Stimulated activated CD8-positive, alpha-beta memory T cell treated with anti-CD3 and anti-CD28 coated beads, Interleukin-15, amount 100 ng/mL, for 48 hours (primary cell): Measurements from ENCODE around the gene SORCS2.

Source experiments
- DNase-seq, 2 donors: peaks; one replicate each; pipeline ENCODE4 v3.0.0-alpha.2; 2020; ENCODE audit warnings: low read depth in 2 of 2

The SORCS2 gene

GRCh38 chr4:7186031-7186430 lies 6.3 kb upstream of the SORCS2 start:
- no peak for DNase-seq

DNA sequence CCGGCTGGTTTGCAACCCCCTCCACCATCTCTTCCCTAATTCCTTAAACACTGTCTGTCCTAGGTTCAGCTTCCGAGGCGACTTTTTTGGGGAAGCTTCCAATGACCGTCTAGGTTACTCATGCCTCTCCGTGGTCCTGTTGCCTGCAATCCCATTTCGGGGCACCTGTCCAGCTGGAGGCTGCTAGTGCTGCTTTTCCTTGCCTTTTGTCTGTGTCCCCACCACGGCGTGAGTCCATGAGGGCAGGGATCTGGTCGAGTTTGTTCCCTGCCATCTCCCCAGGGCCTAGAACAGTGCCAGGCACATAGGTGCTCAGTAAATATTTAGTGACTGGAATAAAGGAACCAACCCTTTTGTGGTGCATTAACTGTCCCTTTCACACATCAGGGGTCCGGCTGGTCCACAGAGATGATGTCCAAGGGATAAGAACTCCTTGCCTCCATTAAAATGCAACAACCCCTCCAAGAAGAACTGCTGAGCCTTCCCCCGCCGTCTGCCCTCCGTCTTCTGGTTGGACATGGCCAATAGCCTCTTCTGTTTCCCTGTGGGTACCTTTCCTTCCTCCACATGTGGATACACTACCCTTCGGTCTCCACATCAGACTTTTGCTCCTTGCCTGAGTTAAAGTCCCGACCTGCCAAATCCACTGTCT lies 5.7 kb upstream of the SORCS2 start:
- DNase-seq = no peak

GRCh38 chr4:7187168-7187535 lies 5.2 kb upstream of the SORCS2 start:
- DNase-seq = no peak

- no peak for DNase-seq
These were observed 4.6 kb upstream of the SORCS2 start for GRCh38 chr4:7187691-7188090.

DNA sequence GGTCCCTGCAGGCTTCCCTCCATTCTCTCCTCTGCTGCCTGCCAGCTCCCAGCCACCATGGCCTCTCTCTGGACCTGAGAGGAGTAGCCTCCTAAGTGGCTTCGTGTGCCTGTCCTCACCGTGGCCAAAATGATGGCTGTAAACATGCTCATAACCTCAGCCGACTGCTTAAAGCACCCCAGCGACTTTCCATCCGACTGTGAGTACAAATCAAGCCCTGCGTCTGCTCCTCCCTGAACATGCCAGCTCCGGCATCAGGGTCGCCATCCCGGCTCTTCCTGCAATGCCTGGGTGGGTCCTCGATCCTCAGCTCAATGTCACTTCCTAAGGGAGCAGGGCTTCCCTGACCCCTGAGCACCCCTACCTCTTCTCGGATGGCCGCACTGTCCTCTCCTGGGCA lies 3.3 kb upstream of the SORCS2 start:
- DNase-seq = no peak

GRCh38 chr4:7189475-7190277 lies 2.7 kb upstream of the SORCS2 start:
- DNase-seq = no peak

DNA sequence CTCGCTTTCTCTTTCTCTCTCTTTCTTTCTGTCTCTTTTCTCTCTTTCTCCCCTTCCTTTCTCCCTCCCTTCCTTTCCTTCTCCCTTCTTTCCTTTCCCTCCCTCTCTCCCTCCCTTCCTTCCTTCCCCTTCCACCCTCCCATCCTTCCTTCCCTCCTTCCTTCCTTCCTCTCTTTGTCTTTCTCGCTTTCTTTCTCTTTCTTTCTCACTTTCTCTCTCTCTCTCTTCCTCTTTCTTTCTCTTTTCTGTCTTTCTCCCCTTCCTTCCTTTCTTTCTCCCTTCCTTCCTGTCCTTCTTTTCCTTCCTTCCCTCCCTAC lies 2.1 kb upstream of the SORCS2 start:
- no peak for DNase-seq

- no peak for DNase-seq
These were observed 1.4 kb upstream of the SORCS2 start for GRCh38 chr4:7190691-7191545.

DNA sequence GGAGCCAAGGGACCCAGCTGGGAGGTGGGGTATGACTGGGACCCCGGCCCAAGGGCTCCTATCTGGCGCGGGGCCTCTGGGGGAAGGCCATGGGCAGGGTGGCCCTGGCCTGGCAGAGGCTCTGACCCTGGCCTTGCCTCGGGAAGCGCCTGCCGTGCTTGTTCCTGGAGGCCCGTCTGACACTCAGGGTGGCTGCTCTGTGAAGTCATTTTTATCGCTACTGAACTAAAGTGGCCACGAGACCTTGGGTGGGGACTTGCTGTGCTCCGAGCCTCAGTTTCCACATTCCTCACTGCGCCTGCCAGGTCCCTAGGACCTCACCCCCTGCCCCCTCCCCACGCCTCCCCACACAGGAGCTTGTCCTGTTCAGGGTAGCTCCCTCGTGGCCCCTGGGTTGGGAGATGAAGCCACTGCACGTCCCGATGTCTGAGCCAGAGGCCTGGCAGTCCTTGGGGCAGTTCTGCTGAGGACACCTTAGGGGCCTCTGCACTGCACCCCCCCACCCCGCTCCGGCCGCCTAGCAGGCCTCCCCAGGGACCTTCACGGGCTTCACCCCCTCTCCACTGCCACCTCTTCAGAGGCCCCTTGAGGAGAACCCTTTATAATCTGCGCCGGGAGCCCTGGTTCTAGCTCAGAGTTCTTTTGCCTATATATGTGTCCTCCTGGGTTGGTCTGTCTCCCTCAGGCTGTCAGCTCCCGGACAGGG lies 639 bp upstream of the SORCS2 start:
- DNase-seq = no peak

- DNase-seq = no peak
These were observed 956 bp downstream of the SORCS2 start for GRCh38 chr4:7193030-7193958.

- peak in 1 of 2 donors; percentile 11 for DNase-seq
These were observed 2.2 kb downstream of the SORCS2 start for GRCh38 chr4:7194251-7195140.

- no peak for DNase-seq
These were observed 2.8 kb downstream of the SORCS2 start for GRCh38 chr4:7195141-7195515.

GRCh38 chr4:7195546-7196287 lies 3.4 kb downstream of the SORCS2 start:
- DNase-seq = no peak

- DNase-seq = no peak
These were observed 3.9 kb downstream of the SORCS2 start for GRCh38 chr4:7196288-7196651.

DNA sequence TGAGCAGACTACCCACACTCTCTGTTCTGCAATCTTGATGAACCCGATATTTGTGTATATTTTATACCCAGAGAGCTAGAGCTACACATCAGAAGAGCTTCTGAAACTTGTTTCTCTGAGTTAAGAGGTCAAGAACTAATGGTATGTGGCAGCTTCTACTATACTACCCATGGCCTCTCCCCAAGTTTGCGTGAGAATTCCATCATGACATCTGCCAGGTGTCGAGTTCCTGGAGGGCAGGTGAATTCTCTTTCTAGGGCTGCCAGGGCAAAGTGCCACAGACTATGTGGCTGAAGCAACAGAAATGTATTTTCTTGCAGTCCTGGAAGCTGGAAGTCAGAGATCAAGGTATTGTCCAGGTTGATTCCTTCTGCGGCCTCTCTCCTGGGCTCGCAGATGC lies 4.4 kb downstream of the SORCS2 start:
- DNase-seq = no peak

GRCh38 chr4:7197910-7198309 lies 5.6 kb downstream of the SORCS2 start:
- DNase-seq = no peak

- DNase-seq = no peak
These were observed 6.2 kb downstream of the SORCS2 start for GRCh38 chr4:7198440-7199128.

- DNase-seq = no peak
These were observed 6.9 kb downstream of the SORCS2 start for GRCh38 chr4:7199129-7199725.
